HPDE6-E6E7 (cell line): ENCODE measurements around the gene GLCCI1.

Experiments used
- DNase-seq: peaks from one replicate; pipeline ENCODE4 v3.0.0; 2011; ENCODE audit warnings: missing footprints; ENCODE audit errors: extremely low spot score

GLCCI1 gene

DNA sequence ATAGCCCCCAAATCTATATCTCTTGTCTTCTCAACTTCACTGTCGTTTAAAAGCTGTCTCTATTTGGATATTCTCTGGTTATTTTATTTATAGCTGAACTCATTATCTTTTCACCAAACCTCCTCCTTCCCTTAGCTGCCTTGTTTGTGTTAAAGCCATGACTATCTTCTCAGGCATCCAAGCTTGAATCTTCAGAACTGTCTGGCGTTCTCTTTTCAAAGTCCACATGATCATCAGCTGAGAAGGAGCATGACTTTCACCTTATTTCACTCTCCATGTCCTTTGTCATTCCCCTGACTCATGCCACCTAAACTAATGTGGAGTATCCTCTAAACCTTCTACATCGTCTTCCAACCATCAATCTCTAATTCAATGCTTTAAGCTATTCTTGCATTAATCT lies 5.7 kb upstream of the GLCCI1 start:
- no peak for DNase-seq

DNA sequence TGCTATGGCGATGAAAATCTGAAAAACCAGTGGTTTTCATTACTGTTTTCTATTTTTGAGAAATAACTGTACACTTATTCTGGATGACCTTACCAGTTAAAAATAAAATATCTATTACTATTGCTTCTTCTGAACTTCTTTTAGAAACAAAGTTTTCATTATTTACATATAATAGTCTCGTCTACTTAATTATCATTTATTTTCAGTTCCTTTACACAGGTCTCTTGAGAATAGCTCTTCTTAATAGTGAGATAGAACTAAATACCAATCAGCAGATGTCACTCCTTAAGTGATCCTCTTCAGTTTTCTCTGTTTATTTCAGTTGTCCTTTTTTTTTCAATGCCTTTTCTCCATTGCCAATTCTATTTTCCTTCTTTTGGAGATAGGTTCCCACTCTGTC lies 4.3 kb upstream of the GLCCI1 start:
- DNase-seq, result no peak

DNA sequence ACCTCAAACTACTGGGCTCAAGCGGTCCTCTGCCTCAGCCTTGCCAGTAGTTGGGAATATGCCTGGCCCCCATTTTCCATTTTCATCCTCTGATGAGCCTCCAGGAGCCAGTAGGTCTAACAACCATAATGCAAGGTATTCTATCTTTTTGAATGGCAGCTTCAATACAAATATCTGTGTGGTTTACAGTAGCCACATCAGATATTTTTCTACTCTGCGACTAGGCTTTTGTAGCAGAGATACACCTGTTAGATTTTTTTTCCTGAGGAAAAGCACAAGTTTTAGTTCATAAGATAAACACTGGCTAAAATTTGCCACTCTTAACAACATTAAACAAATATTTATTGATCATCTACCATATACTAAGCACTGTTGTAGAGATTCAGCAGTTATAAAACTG lies 3.9 kb upstream of the GLCCI1 start:
- no peak for DNase-seq

DNA sequence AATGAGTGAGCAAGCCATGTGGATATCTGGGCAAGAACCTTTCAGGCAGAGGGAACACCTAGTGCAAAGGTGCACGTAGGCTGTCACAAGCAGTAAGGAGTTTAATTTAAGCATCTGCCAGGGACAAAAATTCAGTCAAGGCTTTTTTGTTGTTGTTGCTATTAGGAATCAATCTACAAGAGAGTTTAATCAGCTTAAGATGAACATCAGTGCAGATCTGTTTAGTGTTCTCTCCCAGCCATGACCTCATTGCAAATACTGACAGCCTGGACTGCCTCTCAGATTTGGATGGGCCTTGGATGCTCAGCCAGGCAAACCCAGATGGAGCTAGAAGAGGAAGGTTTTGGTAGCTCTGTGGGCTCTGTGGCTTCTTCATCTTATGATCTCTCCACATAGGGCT lies 3.3 kb upstream of the GLCCI1 start:
- no peak for DNase-seq

DNA sequence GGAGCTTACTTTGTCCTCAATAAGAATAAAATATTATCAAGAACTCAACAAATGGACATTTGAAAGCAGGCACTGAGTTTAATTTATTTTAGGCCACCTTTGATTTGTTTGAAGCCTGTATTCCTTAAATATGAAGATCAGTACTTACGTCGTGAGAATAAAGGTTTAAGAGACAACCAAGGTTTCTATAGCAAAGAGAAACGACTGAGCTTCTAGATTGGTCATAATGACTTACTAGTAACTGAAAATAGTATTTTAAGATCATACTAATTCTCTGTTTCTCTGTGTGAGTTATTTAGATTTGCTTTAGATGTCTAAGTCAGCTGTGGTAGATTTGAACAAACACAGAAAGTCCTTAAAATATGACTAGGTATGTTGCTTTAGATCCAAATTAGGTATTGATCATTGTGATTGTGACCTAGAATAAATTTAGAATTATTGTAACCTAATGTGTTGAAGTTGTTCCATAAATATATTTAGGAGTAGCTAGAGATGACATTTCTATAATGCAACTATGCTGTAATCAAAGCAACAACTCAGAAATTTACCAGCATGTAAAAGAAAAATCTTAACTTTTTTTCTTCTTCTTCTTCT lies 2.4 kb upstream of the GLCCI1 start:
- DNase-seq, result no peak

DNA sequence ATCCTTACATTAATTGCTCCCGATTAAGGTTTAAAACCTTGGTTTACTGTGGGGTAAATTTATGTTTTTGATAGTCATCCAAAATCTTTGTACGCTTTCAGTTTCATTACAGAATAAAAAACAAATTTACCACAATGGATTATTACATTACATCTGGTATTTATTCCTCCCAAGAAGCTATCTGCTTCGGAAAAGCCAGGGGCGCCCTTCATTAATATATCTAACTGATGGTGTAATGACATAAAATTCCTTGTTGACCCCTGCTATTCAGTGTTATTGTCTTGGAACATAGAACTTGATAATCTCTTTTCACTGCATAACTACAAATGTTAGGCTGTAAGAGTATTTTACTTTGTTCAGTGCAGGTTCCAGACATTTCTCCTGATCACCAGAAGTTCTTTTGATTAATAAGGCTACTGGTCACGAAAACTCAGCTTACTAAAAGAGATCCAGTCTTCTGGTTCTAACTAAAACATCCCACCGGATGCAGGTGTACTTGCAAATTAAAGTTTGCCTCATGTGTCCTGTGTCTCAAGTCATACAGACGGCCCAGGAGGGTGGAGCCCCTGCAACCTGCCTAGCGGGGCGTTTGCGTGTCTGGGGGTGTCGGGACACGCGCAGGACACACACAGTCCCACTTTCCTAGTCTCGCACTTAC lies 581 bp upstream of the GLCCI1 start:
- no peak for DNase-seq

DNA sequence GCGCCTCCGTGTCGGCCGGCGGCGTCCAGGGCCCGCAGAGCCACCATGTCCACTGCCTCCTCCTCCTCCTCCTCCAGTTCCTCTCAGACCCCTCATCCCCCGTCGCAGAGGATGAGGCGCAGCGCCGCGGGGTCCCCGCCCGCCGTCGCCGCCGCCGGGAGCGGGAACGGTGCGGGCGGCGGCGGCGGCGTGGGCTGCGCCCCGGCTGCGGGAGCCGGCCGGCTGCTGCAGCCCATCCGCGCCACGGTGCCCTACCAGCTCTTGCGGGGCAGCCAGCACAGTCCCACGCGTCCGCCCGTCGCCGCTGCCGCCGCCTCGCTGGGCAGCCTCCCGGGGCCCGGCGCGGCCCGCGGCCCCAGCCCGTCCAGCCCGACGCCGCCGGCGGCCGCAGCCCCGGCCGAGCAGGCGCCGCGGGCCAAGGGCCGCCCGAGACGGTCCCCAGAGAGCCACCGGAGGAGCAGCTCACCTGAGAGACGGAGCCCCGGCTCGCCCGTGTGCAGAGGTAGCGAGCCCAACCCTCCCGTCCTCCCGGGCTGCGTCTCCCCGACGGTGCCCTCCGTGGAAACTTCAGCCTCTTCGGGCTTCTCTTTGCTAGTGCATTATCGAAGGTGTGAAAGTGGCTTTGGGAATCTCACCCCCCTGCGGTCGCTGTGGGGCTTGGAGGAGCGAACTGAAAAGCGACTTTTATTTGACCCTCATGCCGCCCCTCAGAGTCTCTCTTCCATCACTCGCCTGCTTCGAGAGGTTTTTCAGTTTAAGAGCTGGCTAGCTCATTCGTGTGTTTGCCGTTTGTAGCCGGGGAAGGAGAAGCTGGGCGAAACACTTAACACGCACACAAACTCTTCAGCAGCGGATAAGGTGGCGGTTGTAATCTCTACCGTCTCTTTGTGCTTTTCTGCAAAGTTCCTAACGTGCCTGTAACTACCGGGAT lies 975 bp downstream of the GLCCI1 start:
- peak; percentile 16 for DNase-seq

DNA sequence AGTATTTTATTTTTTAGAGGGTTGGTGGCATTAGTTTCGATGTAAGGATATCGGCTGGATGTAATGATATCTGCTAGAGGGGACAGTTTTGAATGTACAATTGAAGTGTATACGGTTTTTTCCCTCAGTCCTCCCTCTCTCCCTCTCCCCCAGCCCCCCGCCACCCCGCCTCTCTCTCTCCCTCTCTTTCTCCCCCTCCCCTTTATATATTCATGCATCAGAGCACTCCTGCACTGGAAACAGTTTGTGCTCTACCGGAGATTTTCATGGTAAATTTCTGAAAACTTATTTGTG lies 1.6 kb downstream of the GLCCI1 start:
- no peak for DNase-seq

DNA sequence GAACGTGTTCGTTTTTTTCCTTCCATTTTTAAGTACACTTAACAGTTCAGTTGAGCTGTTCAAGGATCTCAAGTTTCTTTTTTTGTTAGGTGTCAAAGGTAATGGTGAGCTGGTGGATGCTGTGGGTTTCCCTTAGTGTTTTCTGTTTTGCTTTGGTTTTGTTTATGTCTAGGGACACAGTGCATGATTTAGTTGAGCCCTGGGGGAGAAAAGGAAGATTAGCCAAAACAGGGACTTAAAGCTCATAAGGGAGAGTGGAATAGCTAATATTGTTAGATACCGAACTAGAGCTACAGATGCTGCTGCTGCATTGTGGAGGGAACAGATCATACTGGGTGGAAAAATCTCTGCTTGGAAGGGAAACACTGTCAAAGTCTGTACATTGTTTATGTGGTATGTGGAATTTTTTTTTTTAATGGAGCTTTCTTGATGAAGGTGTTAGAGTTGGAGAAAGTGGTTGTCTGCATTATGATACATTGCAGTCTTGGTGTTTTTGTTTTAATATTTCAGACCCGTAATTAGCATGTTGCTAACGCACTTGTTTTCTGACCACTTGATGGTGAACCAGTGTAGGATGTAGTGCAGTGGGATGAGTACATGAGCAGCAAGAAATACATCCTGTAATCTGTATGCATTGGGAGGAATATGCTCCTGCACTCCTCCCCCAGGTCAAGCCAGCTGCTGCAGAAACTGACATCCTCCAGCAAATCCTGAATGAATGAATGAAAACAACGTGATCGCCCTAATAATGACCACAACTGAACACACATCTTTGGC lies 2.1 kb downstream of the GLCCI1 start:
- DNase-seq, result no peak

DNA sequence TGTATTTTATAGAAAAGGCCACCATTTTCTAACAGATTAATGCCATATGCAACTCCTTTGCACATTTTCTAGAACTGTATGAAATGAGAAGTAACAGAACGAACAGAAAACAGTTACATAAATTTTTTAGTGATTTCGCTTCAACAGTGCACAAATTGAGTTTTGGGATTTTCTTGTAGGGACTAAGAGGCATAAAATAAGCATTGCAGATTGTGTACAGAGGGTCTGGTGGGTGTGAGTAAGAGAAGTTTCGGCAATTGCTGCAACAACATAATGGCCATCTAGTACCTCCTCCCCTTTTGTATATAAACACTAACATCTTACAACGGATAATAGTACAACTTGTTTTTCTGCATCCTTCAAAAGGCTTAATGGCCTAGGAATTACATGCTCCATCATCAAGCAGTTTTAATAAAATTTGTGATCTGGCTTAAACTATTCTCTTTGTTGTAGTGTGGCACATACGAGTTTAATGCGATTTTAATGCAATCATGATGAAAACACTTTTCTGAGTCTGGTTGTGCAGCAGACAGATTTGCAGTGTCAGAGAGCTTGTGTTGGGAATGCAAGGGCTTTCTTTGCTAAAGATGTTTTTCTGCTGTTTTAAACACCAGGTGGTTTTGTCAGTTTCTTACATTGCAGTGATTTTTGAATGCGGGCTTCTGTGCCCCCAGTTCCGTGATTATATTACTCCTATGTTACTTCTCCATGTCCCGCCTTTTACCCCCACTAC lies 2.9 kb downstream of the GLCCI1 start:
- DNase-seq, result no peak

DNA sequence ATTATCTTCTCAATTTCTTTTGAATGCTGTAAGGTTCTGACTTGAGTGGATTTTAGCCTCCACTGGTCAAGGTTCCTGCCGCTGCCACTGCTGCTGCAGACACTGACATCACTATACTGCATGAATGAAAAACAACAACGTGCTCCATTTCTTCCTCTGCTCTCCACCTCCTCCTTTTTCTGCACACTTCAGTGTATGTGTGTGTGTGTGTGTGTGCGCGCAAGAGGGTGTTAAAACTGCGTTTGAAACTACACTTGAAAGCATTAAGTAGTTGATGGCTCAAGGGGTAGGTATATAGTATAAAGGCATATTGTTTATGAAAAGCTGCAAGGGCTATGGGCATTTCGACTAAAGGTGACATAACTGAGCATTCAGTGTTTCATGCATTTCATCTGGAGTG lies 3.5 kb downstream of the GLCCI1 start:
- no peak for DNase-seq

DNA sequence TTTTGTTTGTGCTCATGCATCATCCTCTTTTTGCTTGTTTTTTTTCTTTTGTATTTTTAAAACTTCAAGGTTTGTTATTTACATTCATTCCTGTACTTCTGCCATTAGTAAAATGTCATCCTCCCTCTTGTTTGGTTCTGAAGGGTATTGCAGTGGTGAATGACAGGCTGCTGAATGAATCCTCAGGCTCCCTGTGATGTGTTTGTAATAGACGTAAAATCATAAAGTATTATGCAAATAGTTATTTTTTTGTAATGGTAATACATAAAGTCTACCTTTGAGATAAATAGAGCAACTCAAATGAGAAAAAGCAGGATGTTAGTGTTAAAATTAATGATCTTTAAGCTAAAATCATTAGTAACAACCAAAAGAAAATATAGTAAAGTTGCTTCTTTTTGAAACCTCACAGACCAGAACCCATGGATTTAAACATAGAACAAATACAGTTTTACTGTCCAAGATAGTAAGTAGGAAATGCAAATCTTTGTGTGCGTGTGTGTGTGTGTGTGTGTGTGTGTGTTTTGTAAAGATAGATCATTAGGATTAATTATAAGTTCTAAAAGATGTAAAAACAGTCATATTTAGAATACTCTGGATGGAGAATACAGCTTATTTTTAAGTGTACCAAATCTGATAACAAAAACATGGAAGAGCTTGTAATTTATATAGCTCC lies 4.5 kb downstream of the GLCCI1 start:
- no peak for DNase-seq

DNA sequence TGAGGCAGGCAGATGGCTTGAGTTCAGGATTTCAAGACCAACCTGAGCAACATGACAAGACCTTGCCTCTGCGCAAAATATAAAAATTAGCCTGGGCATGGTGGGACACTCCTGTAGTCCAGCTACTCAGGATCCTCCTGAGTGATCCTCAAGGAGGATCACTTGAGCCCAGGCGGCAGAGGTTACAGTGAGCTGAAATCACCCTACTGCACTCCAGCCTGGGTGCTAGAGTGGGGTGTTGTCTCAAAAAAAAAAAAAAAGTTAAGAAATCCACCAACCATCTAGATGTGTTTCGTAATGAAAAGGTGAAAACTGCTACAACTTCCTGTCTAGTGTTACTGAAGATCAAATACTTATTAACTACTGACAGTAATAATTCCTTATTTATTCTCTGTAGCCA lies 8.1 kb downstream of the GLCCI1 start:
- DNase-seq, result no peak

DNA sequence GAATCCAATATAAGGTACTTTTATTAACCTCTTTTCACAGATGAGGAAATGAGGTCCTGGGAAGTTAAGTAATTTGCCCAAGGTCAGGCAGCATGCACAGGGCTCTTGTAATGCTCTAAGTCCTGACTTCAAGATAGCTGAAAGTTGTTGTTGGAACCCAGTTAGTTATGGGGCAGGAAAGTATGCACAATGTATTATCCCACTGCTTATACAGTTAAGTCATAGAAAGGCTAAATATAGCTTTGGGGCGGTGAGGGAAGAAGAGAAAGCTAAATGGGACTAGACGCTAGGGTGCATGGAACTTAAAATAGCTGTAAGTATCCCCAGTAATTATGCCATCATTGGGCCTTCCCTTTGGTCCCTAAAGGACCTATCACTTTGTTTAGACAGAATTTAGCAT lies 9.2 kb downstream of the GLCCI1 start:
- no peak for DNase-seq

DNA sequence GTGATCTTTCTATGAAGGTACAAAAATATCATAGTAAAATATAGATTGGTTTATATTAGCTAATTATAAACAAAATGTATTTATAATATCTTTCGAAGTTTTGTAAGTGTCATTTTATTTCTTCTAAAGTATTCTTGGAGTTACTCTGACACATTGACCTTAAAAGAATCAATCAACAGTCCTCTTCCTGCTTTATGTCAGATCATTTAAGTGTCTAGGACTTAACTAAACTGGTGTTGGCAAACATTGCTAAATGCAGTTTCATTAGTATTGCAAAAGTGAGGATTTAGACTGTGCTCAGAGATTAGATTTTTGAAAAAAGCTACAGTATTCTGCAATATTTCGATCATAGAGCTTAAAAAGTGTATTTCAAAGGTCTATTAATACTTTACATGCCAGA lies 10.3 kb downstream of the GLCCI1 start:
- DNase-seq, result no peak

DNA sequence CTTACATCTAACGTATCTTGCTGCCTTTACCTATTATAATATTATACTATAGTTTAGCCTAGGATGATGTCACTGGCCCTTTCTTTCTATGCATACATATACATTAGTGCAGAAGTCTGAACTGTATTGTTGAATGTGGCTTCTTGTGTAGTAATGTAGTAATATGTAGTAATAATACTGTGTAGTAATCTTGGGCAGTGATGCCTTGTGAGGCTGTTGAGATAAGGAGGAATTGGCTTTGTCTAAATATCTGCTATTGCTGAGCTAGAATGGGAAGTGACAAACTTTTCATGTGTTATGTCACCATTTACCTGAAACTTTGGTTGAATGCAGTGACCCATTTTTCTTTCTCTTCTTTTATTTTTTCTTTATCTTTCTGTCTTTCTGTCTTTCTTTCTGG lies 11.0 kb downstream of the GLCCI1 start:
- no peak for DNase-seq

DNA sequence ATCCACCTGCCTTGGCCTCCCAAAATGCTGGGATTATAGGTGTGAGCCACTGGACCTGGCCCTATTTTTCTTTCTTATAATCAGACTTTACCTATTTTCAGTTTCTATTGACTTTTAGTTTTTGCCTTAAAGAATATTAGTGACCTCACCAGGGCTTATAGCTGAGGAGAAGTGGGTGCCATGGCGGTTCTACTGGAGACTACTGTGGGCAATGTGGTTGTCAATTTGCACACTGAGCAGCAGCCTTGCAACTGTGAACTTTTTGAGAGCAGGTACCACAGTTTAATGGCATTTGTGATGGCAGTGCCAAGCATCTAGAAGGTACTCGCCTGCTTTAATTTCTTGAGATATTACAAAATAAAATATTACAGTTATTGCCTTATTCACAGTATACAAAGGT lies 11.5 kb downstream of the GLCCI1 start:
- DNase-seq, result no peak

DNA sequence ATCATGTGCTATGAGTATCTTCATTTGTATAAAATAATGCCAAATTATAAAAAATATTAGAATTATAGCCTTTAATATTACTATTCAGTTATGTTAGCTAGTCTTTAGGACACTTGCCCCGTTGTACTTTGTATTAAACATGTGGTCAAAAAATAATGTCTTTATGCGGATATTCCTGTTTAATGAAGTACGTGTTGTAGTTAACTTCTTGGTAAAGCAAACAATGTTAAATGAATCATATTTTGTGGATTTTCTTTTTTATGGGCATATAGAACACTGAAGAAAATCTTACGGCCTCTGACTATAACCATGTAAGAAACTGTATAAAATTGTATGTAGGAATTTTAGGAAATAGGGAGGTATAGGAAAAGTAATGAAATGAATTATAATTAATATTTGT lies 14.3 kb downstream of the GLCCI1 start:
- DNase-seq, result no peak

DNA sequence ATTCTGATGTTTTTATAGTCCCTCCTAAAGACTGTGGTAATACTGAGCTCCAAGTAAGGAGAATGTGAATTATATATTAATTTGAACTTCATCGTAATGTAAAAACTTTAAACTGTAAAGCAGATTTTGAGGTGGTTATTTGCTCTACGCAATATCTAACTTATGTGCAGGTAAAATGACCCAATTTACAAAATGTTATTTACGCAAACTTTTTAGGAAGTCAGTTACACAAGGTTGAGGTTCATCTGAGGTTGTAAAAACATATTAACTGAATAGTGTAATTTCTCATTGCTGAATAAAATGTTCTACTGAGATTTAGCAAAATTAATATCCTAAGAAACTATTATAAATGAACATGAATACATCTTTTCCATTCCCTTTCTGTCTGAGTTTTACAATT lies 15.8 kb downstream of the GLCCI1 start:
- no peak for DNase-seq

DNA sequence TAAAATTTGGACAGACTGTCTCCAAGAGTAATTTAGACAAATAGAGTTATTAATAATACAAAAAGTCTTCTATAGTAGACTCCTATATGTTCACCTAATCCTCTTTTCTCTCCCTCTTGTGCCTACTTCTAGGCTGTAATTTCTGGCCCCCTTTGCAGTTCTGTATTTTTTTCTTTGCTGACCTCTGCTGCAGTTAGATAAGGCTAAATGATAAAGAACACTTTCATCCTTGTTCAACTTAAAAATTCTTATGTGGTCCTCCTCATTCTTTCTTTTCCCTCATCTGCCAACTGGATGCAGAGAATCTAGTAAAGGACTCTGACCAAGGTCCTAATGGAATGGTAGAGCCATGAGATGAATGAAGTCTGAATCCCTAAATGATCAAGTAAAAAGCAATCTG lies 20.1 kb downstream of the GLCCI1 start:
- DNase-seq, result no peak

DNA sequence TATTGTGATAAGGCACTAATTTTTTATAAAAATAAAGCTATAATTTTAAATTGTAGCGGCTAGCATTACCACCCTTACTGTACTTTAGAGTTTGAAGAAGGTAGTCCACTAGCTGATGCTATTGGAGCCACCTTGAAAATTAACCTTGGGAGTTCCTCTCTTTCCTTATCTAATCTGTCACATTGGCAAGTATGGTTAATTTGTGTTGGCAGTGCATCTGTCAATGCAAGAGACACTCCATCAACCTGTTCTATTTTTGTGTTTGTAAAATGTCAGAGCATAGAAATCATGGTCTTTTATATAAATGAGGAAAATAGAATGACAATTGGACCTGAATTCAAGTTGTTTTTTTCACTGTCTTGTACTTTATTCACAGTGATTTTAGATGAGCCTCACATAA lies 20.5 kb downstream of the GLCCI1 start:
- DNase-seq, result no peak
